T-helper 1 cell (primary cell): ENCODE results near the gene ULBP1.
A peak's percentile ranks its signal among the peaks of the same experiment; 100 is the strongest.
"Not testable (repeated sequence)": the region's sequence is repeated elsewhere in the genome, so short reads cannot be mapped to it uniquely, and the experiment has no call there.

Experiments used
- DNase-seq, 5 donors: peaks; one replicate each; pipeline ENCODE4 v3.0.0-alpha.2; 2012 to 2020

ULBP1 gene

GRCh38 chr6:149954328-149954983, 9.3 kb upstream of the ULBP1 start:
- DNase-seq, result not testable (repeated sequence)

GRCh38 chr6:149954984-149955653, 8.6 kb upstream of the ULBP1 start:
- not testable (repeated sequence) for DNase-seq

GRCh38 chr6:149955654-149956317, 8.0 kb upstream of the ULBP1 start:
- not testable (repeated sequence) for DNase-seq

GRCh38 chr6:149958124-149958523, 5.6 kb upstream of the ULBP1 start:
- DNase-seq, result not testable (repeated sequence)

GRCh38 chr6:149959806-149960205, 3.9 kb upstream of the ULBP1 start:
- not testable (repeated sequence) for DNase-seq

GRCh38 chr6:149960488-149960887, 3.3 kb upstream of the ULBP1 start:
- no peak for DNase-seq

GRCh38 chr6:149961728-149962425, 1.9 kb upstream of the ULBP1 start:
- DNase-seq, result peak in 2 of 5 donors; percentile 23 to 56

GRCh38 chr6:149962461-149963211, 1.1 kb upstream of the ULBP1 start:
- DNase-seq, result no peak

- DNase-seq, result peak in 1 of 5 donors; percentile 75
These were observed 606 bp upstream of the ULBP1 start for GRCh38 chr6:149963212-149963461.

- peak in 2 of 5 donors; percentile 15 to 38 for DNase-seq
These were observed 808 bp downstream of the ULBP1 start for GRCh38 chr6:149964308-149965193.

- peak in 2 of 5 donors; percentile 26 to 33 for DNase-seq
These were observed 1.7 kb downstream of the ULBP1 start for GRCh38 chr6:149965194-149966020.

- DNase-seq, result not testable (repeated sequence)
These were observed 2.6 kb downstream of the ULBP1 start for GRCh38 chr6:149966319-149966718.

- no peak for DNase-seq
These were observed 3.8 kb downstream of the ULBP1 start for GRCh38 chr6:149967591-149967990.

- DNase-seq, result not testable (repeated sequence)
These were observed 4.3 kb downstream of the ULBP1 start for GRCh38 chr6:149967999-149968398.

GRCh38 chr6:149968909-149969308, 5.2 kb downstream of the ULBP1 start:
- DNase-seq, result not testable (repeated sequence)

GRCh38 chr6:149969635-149970034, 5.9 kb downstream of the ULBP1 start:
- no peak for DNase-seq

GRCh38 chr6:149974394-149974793, 10.7 kb downstream of the ULBP1 start:
- DNase-seq, result not testable (repeated sequence)

- DNase-seq, result no peak
These were observed 11.1 kb downstream of the ULBP1 start for GRCh38 chr6:149974825-149975224.

GRCh38 chr6:149975400-149975799, 11.7 kb downstream of the ULBP1 start:
- no peak for DNase-seq

- DNase-seq, result no peak
These were observed 13.5 kb downstream of the ULBP1 start for GRCh38 chr6:149977221-149977620.

GRCh38 chr6:149978610-149979009, 14.9 kb downstream of the ULBP1 start:
- no peak for DNase-seq
